Fibroblast of lung (primary cell): ENCODE results near the gene ADAM23. TPM values are rescaled to one million over a fixed set of nuclear protein-coding genes. Genes with fewer than 3 reads are reported as not detected.

Source experiments
- DNase-seq, 2 donors: peaks; one replicate each; pipeline versions ENCODE4 v3.0.0 to v3.0.0-alpha.2; 2010; ENCODE audit warnings: low read depth in 2 of 2
- H2AFZ ChIP-seq: 2 replicates; pipeline ENCODE4 v1.5.1; 2012; ENCODE audit warnings: low read length, control low read depth, inconsistent platforms
- H3K27ac ChIP-seq: 2 replicates; pipeline ENCODE4 v1.5.1; 2011; ENCODE audit warnings: low read length, control low read depth; ENCODE audit not compliant: insufficient read depth
- H3K27me3 ChIP-seq: 2 replicates; pipeline ENCODE4 v1.5.1; 2011; ENCODE audit warnings: mild to moderate bottlenecking, low read length; ENCODE audit not compliant: control insufficient read depth, insufficient read depth
- H3K36me3 ChIP-seq: 2 replicates; pipeline ENCODE4 v1.5.1; 2011; ENCODE audit warnings: low read length; ENCODE audit not compliant: control insufficient read depth, insufficient read depth
- H3K4me1 ChIP-seq: 2 replicates; pipeline ENCODE4 v1.5.1; 2011; ENCODE audit warnings: low read length; ENCODE audit not compliant: control insufficient read depth, insufficient read depth; ENCODE audit errors: extremely low read depth
- H3K4me2 ChIP-seq: 2 replicates; pipeline ENCODE4 v1.5.1; 2011; ENCODE audit warnings: low read length, control low read depth; ENCODE audit not compliant: insufficient read depth; ENCODE audit errors: extremely low read depth
- H3K4me3 ChIP-seq, 4 experiments: fragments of 200-600 bp in 1 of 4; sonication (generic) in 1 of 4; replicated peaks in 1 of 4; 2 replicates each; pipeline ENCODE4 v1.5.1; 2011 to 2016; ENCODE audit warnings: low read length in 4 of 4, low read depth in 3 of 4, mild to moderate bottlenecking in 3 of 4, control low read depth in 2 of 4, inconsistent platforms in 1 of 4, mixed read lengths in 1 of 4; ENCODE audit not compliant: insufficient read depth in 1 of 4; ENCODE audit errors: control extremely low read depth in 1 of 4
- H3K79me2 ChIP-seq: 2 replicates; pipeline ENCODE4 v1.5.1; 2012; ENCODE audit warnings: mild to moderate bottlenecking, low read length, inconsistent platforms; ENCODE audit not compliant: control insufficient read depth, insufficient read depth
- H3K9ac ChIP-seq: 2 replicates; pipeline ENCODE4 v1.5.1; 2011; ENCODE audit warnings: mild to moderate bottlenecking, low read length, control low read depth; ENCODE audit not compliant: insufficient read depth
- H3K9me3 ChIP-seq: 2 replicates; pipeline ENCODE4 v1.5.1; 2012; ENCODE audit warnings: low read depth, low read length; ENCODE audit not compliant: control insufficient read depth, insufficient read depth
- H4K20me1 ChIP-seq: 2 replicates; pipeline ENCODE4 v1.5.1; 2011; ENCODE audit warnings: low read length; ENCODE audit not compliant: control insufficient read depth, insufficient read depth; ENCODE audit errors: extremely low read depth
- CTCF ChIP-seq, 2 donors: IDR thresholded peaks in 1 of 2; conservative IDR thresholded peaks in 1 of 2; 1 replicate in 1 of 2; 2 replicates in 1 of 2; pipeline ENCODE4 v1.5.1; 2011 to 2012; ENCODE audit warnings: low read length in 2 of 2, control low read depth in 1 of 2, inconsistent platforms in 1 of 2, low read depth in 1 of 2, mild to moderate bottlenecking in 1 of 2
- EZH2 ChIP-seq: IDR thresholded peaks from 2 replicates; pipeline ENCODE4 v1.5.1; 2012; ENCODE audit warnings: low read length, control low read depth, mild to moderate bottlenecking; ENCODE audit errors: missing control alignments
- polyA plus RNA-seq, 2 donors: library from polyadenylated mRNA; depleted of rRNA in 1 of 2; stranded (reverse) in 1 of 2; unstranded in 1 of 2; fragments of >200 nt; gene quantifications; 2 replicates each; pipeline ENCODE4 v1.2.1, GENCODE V29; 2011 to 2012; ENCODE audit warnings: missing spikeins in 1 of 2
- total RNA-seq: library from RNA; depleted of rRNA; stranded (reverse); fragments of >200 nt; gene quantifications from 2 replicates; pipeline ENCODE4 v1.2.1, GENCODE V29; 2014

Gene ADAM23
- total and polyA plus RNA-seq, 2 donors (not counting 1 experiment from before 2014, with no cell fraction given) = 2.3 to 2.7 TPM

- H3K36me3 ChIP-seq = no peaks in the 10 kb centered on the region
- no peak overlapping the region for H3K9ac ChIP-seq
- no peak overlapping the region for H3K4me2 ChIP-seq
- no peaks in the 10 kb centered on the region for H3K9me3 ChIP-seq
- H3K27me3 ChIP-seq = no peaks in the 10 kb centered on the region
- H2AFZ ChIP-seq = no peak overlapping the region
- no peak for TF ChIP-seq CTCF (conservative IDR thresholded peaks at IDR 0.05 in 1 of 2, IDR thresholded peaks at IDR 0.05 in 1 of 2; ENCODE audit: low read depth in 1 of 2, low read length in 2 of 2)
- TF ChIP-seq EZH2 = no peak
- no peaks in the 10 kb centered on the region for H3K79me2 ChIP-seq
- H3K4me3 ChIP-seq = no peak overlapping the region
- no peaks in the 10 kb centered on the region for H4K20me1 ChIP-seq
- H3K4me1 ChIP-seq = no peaks in the 10 kb centered on the region
- H3K27ac ChIP-seq = no peak overlapping the region
- no peak for DNase-seq
Observed at GRCh38 chr2:206565666-206566065, 122.3 kb downstream of the ADAM23 start.

GRCh38 chr2:206569470-206569869 lies 126.1 kb downstream of the ADAM23 start:
- no peaks in the 10 kb centered on the region for H3K79me2 ChIP-seq
- no peak overlapping the region for H3K4me3 ChIP-seq
- H4K20me1 ChIP-seq = no peaks in the 10 kb centered on the region
- no peaks in the 10 kb centered on the region for H3K36me3 ChIP-seq
- H3K9me3 ChIP-seq = no peaks in the 10 kb centered on the region
- no peaks in the 10 kb centered on the region for H3K4me1 ChIP-seq
- no peak overlapping the region for H3K27ac ChIP-seq
- no peak overlapping the region for H3K9ac ChIP-seq
- H3K27me3 ChIP-seq = no peaks in the 10 kb centered on the region
- H2AFZ ChIP-seq = no peak overlapping the region
- no peak for TF ChIP-seq CTCF (conservative IDR thresholded peaks at IDR 0.05 in 1 of 2, IDR thresholded peaks at IDR 0.05 in 1 of 2; ENCODE audit: low read depth in 1 of 2, low read length in 2 of 2)
- no peak for TF ChIP-seq EZH2
- H3K4me2 ChIP-seq = no peak overlapping the region
- no peak for DNase-seq

DNA sequence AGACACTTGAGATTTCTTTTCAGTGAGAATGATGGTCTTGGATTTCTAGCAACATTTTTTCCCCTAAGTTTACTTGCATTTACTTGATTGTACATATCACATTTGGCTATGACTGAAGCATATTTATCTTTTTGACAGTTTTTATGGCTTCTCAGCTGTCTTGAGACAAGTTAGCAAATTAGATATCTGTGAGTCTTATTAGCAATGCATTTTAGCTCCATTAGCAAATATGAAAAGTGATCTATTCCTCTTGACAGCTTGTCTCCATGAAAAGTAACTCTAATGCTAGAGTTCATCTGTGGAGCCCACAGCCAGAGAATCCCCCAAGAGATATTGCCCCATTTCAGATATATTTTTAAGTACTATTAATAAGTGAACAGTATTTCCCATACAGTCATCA lies 126.9 kb downstream of the ADAM23 start:
- Histone ChIP-seq H3K4me1 (no peaks in the 10 kb centered on the region), H4K20me1 (no peaks in the 10 kb centered on the region), H3K9me3 (no peaks in the 10 kb centered on the region), H3K27ac (no peak overlapping the region), H2AFZ (no peak overlapping the region), H3K9ac (no peak overlapping the region), H3K36me3 (no peaks in the 10 kb centered on the region), H3K79me2 (no peaks in the 10 kb centered on the region), H3K27me3 (no peaks in the 10 kb centered on the region), H3K4me2 (no peak overlapping the region), H3K4me3 (no peak overlapping the region)
- no peak for TF ChIP-seq CTCF (conservative IDR thresholded peaks at IDR 0.05 in 1 of 2, IDR thresholded peaks at IDR 0.05 in 1 of 2; ENCODE audit: low read depth in 1 of 2, low read length in 2 of 2)
- no peak for TF ChIP-seq EZH2
- DNase-seq = no peak
